22Rv1 (cell line): ENCODE measurements around the gene TMEM25.
A peak's percentile ranks its signal among the peaks of the same experiment; 100 is the strongest.

Source experiments
- H3K27ac ChIP-seq: fragments of 450-650 bp; 2 replicates; pipeline ENCODE4 v1.5.1; 2017
- CTCF ChIP-seq: fragments of 450-650 bp; IDR thresholded peaks from 2 replicates; pipeline ENCODE4 v1.5.1; 2017; ENCODE audit warnings: mild to moderate bottlenecking
- ZFX ChIP-seq: fragments of 450-650 bp; IDR thresholded peaks from 2 replicates; pipeline ENCODE4 v1.6.1; 2017; ENCODE audit warnings: antibody characterized with exemption, borderline replicate concordance

Gene TMEM25

GRCh38 chr11:118511601-118512000 is 19.4 kb upstream of the TMEM25 start:
- TF ChIP-seq ZFX = no peak
- no peak for TF ChIP-seq CTCF

GRCh38 chr11:118514103-118514502 is 16.9 kb upstream of the TMEM25 start:
- no peak overlapping the region for H3K27ac ChIP-seq
- TF ChIP-seq CTCF (no peak), ZFX (no peak)

More at GRCh38 chr11:118511601-118512000, 19.4 kb upstream of the TMEM25 start:
- H3K27ac ChIP-seq = no peak overlapping the region

GRCh38 chr11:118519549-118519948 is 11.4 kb upstream of the TMEM25 start:
- no peak overlapping the region for H3K27ac ChIP-seq

GRCh38 chr11:118521892-118522311 is 9.1 kb upstream of the TMEM25 start:
- no peak overlapping the region for H3K27ac ChIP-seq
- TF ChIP-seq CTCF (no peak), ZFX (no peak)

More at GRCh38 chr11:118519549-118519948, 11.4 kb upstream of the TMEM25 start:
- TF ChIP-seq CTCF (no peak), ZFX (no peak)

GRCh38 chr11:118522571-118523072 is 8.4 kb upstream of the TMEM25 start:
- no peak overlapping the region for H3K27ac ChIP-seq
- TF ChIP-seq CTCF (peak; percentile 64), ZFX (no peak)

- no peak overlapping the region for H3K27ac ChIP-seq
- no peak for TF ChIP-seq CTCF
- no peak for TF ChIP-seq ZFX
These were observed 6.6 kb upstream of the TMEM25 start for GRCh38 chr11:118524356-118524755.

- no peak overlapping the region for H3K27ac ChIP-seq
- TF ChIP-seq CTCF (no peak), ZFX (no peak)
These were observed 6.1 kb upstream of the TMEM25 start for GRCh38 chr11:118524757-118525470.
